NCI-H345 treated with DMSO at 0.1 percent for 48 hours (cell line): ENCODE data around the gene SCUBE1.
A peak's percentile ranks its signal among the peaks of the same experiment; 100 is the strongest.

ENCODE experiments used
- DNase-seq: peaks from one replicate; lab custom pipeline; 2025; ENCODE audit not compliant: unreplicated experiment; lab: John Stamatoyannopoulos, UW

The SCUBE1 gene

GRCh38 chr22:43329061-43329460 lies 14.1 kb downstream of the SCUBE1 start:
- no peak for DNase-seq

GRCh38 chr22:43327157-43327438 lies 16.1 kb downstream of the SCUBE1 start:
- no peak for DNase-seq

- no peak for DNase-seq
Observed at GRCh38 chr22:43326331-43327156, 16.6 kb downstream of the SCUBE1 start.

- DNase-seq = no peak
Observed at GRCh38 chr22:43325176-43325575, 18.0 kb downstream of the SCUBE1 start.

GRCh38 chr22:43320943-43321900 lies 21.9 kb downstream of the SCUBE1 start:
- no peak for DNase-seq

GRCh38 chr22:43319661-43320486 lies 23.3 kb downstream of the SCUBE1 start:
- DNase-seq = no peak

- no peak for DNase-seq
Observed at GRCh38 chr22:43317239-43317638, 25.9 kb downstream of the SCUBE1 start.

GRCh38 chr22:43315687-43316217 lies 27.4 kb downstream of the SCUBE1 start:
- DNase-seq = peak; percentile 16

- DNase-seq = no peak
Observed at GRCh38 chr22:43314611-43315010, 28.6 kb downstream of the SCUBE1 start.

- DNase-seq = no peak
Observed at GRCh38 chr22:43313890-43314474, 29.2 kb downstream of the SCUBE1 start.

- DNase-seq = no peak
Observed at GRCh38 chr22:43313244-43313889, 29.8 kb downstream of the SCUBE1 start.

GRCh38 chr22:43312608-43313007 lies 30.6 kb downstream of the SCUBE1 start:
- DNase-seq = no peak

- DNase-seq = no peak
Observed at GRCh38 chr22:43310798-43311197, 32.4 kb downstream of the SCUBE1 start.

GRCh38 chr22:43310311-43310710 lies 32.9 kb downstream of the SCUBE1 start:
- DNase-seq = no peak

- peak; percentile 43 for DNase-seq
Observed at GRCh38 chr22:43308836-43309235, 34.3 kb downstream of the SCUBE1 start.

- DNase-seq = peak; percentile 43
Observed at GRCh38 chr22:43308060-43308830, 34.9 kb downstream of the SCUBE1 start.

GRCh38 chr22:43305806-43306205 lies 37.4 kb downstream of the SCUBE1 start:
- DNase-seq = no peak

- no peak for DNase-seq
Observed at GRCh38 chr22:43304831-43305590, 38.2 kb downstream of the SCUBE1 start.

- DNase-seq = no peak
Observed at GRCh38 chr22:43303751-43304150, 39.4 kb downstream of the SCUBE1 start.
